ENCODE data around the gene TMCO1. TPM values are rescaled to one million over a fixed set of nuclear protein-coding genes. Genes with fewer than 3 reads are reported as not detected.
"Not testable (repeated sequence)": the region's sequence is repeated elsewhere in the genome, so short reads cannot be mapped to it uniquely, and the experiment has no call there.

Gene TMCO1
- polyA plus RNA-seq, 3 donors = 24.1 to 154 (median 146) TPM

DNA sequence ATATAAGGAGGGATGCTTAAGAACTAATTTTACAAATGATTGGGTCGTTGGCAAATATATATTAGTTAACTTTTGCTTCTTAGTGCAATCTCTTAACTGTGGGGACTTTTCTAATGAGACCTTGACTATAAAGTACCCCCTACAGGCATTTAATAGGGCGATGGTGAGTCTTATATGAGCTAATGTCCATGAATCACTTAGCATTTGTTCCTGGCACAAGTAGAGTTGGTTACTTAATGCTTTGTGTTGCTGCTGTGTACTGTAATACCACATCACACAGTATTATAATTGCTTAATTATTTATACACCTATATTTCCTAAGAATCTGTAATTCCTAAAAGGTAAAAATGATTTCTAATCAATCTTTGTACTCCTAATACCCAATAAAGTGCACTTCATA is 25.3 kb upstream of the TMCO1 start:
- H3K27me3 Mint-ChIP-seq (ENCODE audit: low read depth in 3 of 3) = peaks cover 3 to 6% (median 3%) of the 10 kb centered on the region in 3 donors
- H3K4me1 Mint-ChIP-seq = no peaks in the 10 kb centered on the region
- no CpG with 5 or more reads among the region's 2 CpGs for WGBS (ENCODE audit: insufficient coverage)
- no peak overlapping the region for H3K9ac ChIP-seq (ENCODE audit: insufficient read depth, low read length, poor library complexity, severe bottlenecking)
- H3K27me3 ChIP-seq (ENCODE audit: control insufficient read depth in 2 of 2, insufficient read depth in 2 of 2, low read length in 2 of 2) = no peaks in the 10 kb centered on the region
- no peak overlapping the region for H3K27ac ChIP-seq (ENCODE audit: low read depth in 1 of 2, low read length in 2 of 2)
- no peak overlapping the region for H3K4me2 ChIP-seq (replicated peaks; ENCODE audit: extremely low read depth, low read length, poor library complexity, severe bottlenecking)
- H3K4me3 Mint-ChIP-seq = no peak overlapping the region
- no peak overlapping the region for H2AFZ ChIP-seq (ENCODE audit: insufficient read depth, low read depth, low read length, poor library complexity, severe bottlenecking)
- no peaks in the 10 kb centered on the region for H3K36me3 ChIP-seq (replicated peaks in 1 of 2; ENCODE audit: control insufficient read depth in 1 of 2, insufficient read depth in 2 of 2, low read length in 2 of 2)
- no peak for TF ChIP-seq CTCF (IDR thresholded peaks at IDR 0.05)
- intact Hi-C loops (cut with micrococcal nuclease) = no loop called here
- no peaks in the 10 kb centered on the region for H4K20me1 ChIP-seq (ENCODE audit: insufficient read depth, low read length)
- H3K9me3 ChIP-seq (replicated peaks in 1 of 2; ENCODE audit: control insufficient read depth in 1 of 2, insufficient read depth in 1 of 2, low read length in 2 of 2) = no peaks in the 10 kb centered on the region
- DNase-seq = no peak
- H3K79me2 ChIP-seq (ENCODE audit: insufficient read depth, low read length) = no peaks in the 10 kb centered on the region
- H3K27ac Mint-ChIP-seq = no peak overlapping the region
- peaks cover 0 to 2% (median 0%) of the 10 kb centered on the region in 7 donors for H3K9me3 Mint-ChIP-seq
- H3K4me1 ChIP-seq (ENCODE audit: control insufficient read depth in 1 of 2, insufficient read depth in 2 of 2, low read length in 2 of 2) = no peaks in the 10 kb centered on the region
- no peak overlapping the region for H3K4me3 ChIP-seq (replicated peaks in 1 of 3; ENCODE audit: low read depth in 2 of 3, low read length in 3 of 3)
- no peaks in the 10 kb centered on the region for H3K36me3 Mint-ChIP-seq

GRCh38 chr1:165787741-165788140 is 19.1 kb upstream of the TMCO1 start:
- peaks cover 0 to 3% (median 2%) of the 10 kb centered on the region in 3 donors for H3K27me3 Mint-ChIP-seq (ENCODE audit: low read depth in 3 of 3)
- Histone ChIP-seq H3K9me3 (replicated peaks in 1 of 2; ENCODE audit: control insufficient read depth in 1 of 2, insufficient read depth in 1 of 2, low read length in 2 of 2) (peaks cover 0 to 23% of the 10 kb centered on the region in 2 donors), H2AFZ (ENCODE audit: insufficient read depth, low read depth, low read length, poor library complexity, severe bottlenecking) (no peak overlapping the region), H3K4me2 (replicated peaks; ENCODE audit: extremely low read depth, low read length, poor library complexity, severe bottlenecking) (no peak overlapping the region), H3K9ac (ENCODE audit: insufficient read depth, low read length, poor library complexity, severe bottlenecking) (no peak overlapping the region), H4K20me1 (ENCODE audit: insufficient read depth, low read length) (no peaks in the 10 kb centered on the region), H3K36me3 (replicated peaks in 1 of 2; ENCODE audit: control insufficient read depth in 1 of 2, insufficient read depth in 2 of 2, low read length in 2 of 2) (no peaks in the 10 kb centered on the region), H3K4me3 (replicated peaks in 1 of 3; ENCODE audit: low read depth in 2 of 3, low read length in 3 of 3) (no peak overlapping the region), H3K79me2 (ENCODE audit: insufficient read depth, low read length) (no peaks in the 10 kb centered on the region), H3K4me1 (ENCODE audit: control insufficient read depth in 1 of 2, insufficient read depth in 2 of 2, low read length in 2 of 2) (no peaks in the 10 kb centered on the region), H3K27me3 (ENCODE audit: control insufficient read depth in 2 of 2, insufficient read depth in 2 of 2, low read length in 2 of 2) (no peaks in the 10 kb centered on the region), H3K27ac (ENCODE audit: low read depth in 1 of 2, low read length in 2 of 2) (no peak overlapping the region)
- no peaks in the 10 kb centered on the region for H3K4me1 Mint-ChIP-seq
- no peak for DNase-seq
- no peak overlapping the region for H3K27ac Mint-ChIP-seq
- H3K9me3 Mint-ChIP-seq = peaks cover 13 to 25% (median 19%) of the 10 kb centered on the region in 7 donors
- H3K36me3 Mint-ChIP-seq = peaks cover 2 to 3% of the 10 kb centered on the region in 2 donors
- intact Hi-C loops (cut with micrococcal nuclease) = no loop called here
- H3K4me3 Mint-ChIP-seq = no peak overlapping the region
- no peak for TF ChIP-seq CTCF (IDR thresholded peaks at IDR 0.05)
- 100% methylated on average over 1 of the region's 1 CpG for WGBS (ENCODE audit: insufficient coverage)

- H3K4me2 ChIP-seq (replicated peaks; ENCODE audit: extremely low read depth, low read length, poor library complexity, severe bottlenecking); H3K4me3 Mint-ChIP-seq; H3K36me3 Mint-ChIP-seq; H3K4me3 ChIP-seq (replicated peaks in 1 of 3; ENCODE audit: low read depth in 2 of 3, low read length in 3 of 3); H3K9ac ChIP-seq (ENCODE audit: insufficient read depth, low read length, poor library complexity, severe bottlenecking); H2AFZ ChIP-seq (ENCODE audit: insufficient read depth, low read depth, low read length, poor library complexity, severe bottlenecking); H3K79me2 ChIP-seq (ENCODE audit: insufficient read depth, low read length); H3K27ac ChIP-seq (ENCODE audit: low read depth in 1 of 2, low read length in 2 of 2); H3K4me1 ChIP-seq (ENCODE audit: control insufficient read depth in 1 of 2, insufficient read depth in 2 of 2, low read length in 2 of 2); intact Hi-C loops (cut with micrococcal nuclease); H4K20me1 ChIP-seq (ENCODE audit: insufficient read depth, low read length); H3K4me1 Mint-ChIP-seq; H3K27me3 Mint-ChIP-seq (ENCODE audit: low read depth in 3 of 3); H3K27ac Mint-ChIP-seq; DNase-seq; H3K36me3 ChIP-seq (replicated peaks in 1 of 2; ENCODE audit: control insufficient read depth in 1 of 2, insufficient read depth in 2 of 2, low read length in 2 of 2); H3K27me3 ChIP-seq (ENCODE audit: control insufficient read depth in 2 of 2, insufficient read depth in 2 of 2, low read length in 2 of 2): not testable (repeated sequence)
- WGBS (ENCODE audit: insufficient coverage) = 89% methylated on average over 9 of the region's 11 CpGs
- peaks cover 0 to 23% of the 10 kb centered on the region in 2 donors for H3K9me3 ChIP-seq (replicated peaks in 1 of 2; ENCODE audit: control insufficient read depth in 1 of 2, insufficient read depth in 1 of 2, low read length in 2 of 2)
- peaks cover 15 to 30% (median 25%) of the 10 kb centered on the region in 7 donors for H3K9me3 Mint-ChIP-seq
These were observed 14.9 kb upstream of the TMCO1 start for GRCh38 chr1:165783519-165783918.
